HG03039 (cell line): ENCODE results near the gene CHRNB4.
"Not testable (repeated sequence)": the region's sequence is repeated elsewhere in the genome, so short reads cannot be mapped to it uniquely, and the experiment has no call there.

Experiments
- ATAC-seq: cut with Tn5 transposase; IDR thresholded peaks from one replicate; pipeline ENCODE4 v1.9.1; 2021; ENCODE audit warnings: mild to moderate bottlenecking, moderate library complexity; ENCODE audit not compliant: unreplicated experiment

Gene CHRNB4

DNA sequence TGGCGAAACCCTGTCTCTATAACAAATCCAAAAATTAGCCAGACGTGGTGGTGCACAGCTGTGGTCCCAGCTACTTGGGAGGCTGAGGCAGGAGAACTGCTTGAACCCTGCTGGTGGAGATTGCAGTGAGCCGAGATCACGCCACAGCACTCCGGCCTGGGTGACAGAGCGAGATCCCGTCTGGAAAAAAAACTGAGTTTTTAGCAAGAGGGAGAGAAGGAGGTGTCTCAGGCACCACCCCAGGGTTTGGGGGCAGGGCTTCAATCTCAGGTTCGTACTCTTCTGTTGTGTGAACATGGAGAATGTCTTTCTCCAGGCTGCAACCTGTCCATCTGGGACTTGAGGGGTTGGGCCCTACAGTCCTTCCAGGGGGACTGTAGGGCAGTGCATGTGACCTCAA, 22.9 kb downstream of the CHRNB4 start:
- ATAC-seq: no peak

GRCh38 chr15:78617516-78617915, 23.5 kb downstream of the CHRNB4 start:
- no peak for ATAC-seq

DNA sequence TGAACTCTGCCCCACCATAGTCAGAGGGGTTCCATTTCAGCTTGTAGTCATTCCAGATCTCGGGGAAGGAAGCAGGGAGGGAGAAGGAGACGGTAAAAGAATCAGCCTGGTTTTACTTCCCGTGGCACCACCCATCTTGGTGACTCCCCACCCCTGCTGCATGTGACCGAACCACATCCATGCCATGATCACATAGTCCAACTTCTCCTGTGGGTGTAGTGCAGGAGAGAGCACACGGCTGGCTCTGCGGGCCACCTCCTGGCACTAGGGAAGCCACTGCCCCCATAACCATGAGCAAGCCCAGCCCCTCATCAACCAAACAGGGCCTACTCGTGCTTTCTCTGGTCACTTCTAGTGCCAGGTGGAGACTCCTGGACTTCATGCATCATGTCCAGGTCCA, 23.9 kb downstream of the CHRNB4 start:
- no peak for ATAC-seq

- no peak for ATAC-seq
These were observed 24.5 kb downstream of the CHRNB4 start for GRCh38 chr15:78616506-78616905.

DNA sequence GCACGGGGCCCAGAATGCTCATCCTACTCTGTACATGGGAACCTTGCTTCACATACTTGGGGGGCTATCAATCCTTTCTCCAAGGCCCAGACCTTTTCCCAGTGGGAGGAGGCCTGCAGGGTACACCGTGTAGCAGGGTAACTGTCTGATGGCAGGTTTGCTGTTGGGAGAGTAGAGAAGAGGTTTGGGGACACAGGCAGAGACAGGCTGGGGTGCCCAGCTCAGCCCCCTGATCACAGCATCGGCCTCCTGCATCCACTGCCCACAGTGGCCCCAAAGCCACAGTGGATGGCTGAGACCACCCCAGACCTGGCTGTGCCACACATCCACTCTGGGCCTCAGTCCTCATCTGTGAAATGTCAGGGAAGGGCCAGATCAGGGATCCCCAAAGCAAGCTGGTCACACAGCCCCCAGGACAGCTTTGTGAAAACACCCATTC, 25.8 kb downstream of the CHRNB4 start:
- ATAC-seq: no peak

GRCh38 chr15:78614021-78614420, 27.0 kb downstream of the CHRNB4 start:
- no peak for ATAC-seq

DNA sequence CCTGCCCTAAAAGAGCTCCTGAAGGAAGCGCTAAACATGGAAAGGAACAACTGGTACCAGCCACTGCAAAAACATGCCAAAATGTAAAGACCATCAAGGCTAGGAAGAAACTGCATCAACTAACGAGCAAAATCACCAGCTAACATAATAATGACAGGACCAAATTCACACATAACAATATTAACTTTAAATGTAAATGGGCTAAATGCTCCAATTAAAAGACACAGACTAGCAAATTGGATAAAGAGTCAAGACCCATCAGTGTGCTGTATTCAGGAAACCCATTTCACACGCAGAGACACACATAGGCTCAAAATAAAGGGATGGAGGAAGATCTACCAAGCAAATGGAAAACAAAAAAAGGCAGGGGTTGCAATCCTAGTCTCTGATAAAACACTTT, 31.5 kb downstream of the CHRNB4 start:
- not testable (repeated sequence) for ATAC-seq

- no peak for ATAC-seq
These were observed 35.3 kb downstream of the CHRNB4 start for GRCh38 chr15:78605680-78606079.

DNA sequence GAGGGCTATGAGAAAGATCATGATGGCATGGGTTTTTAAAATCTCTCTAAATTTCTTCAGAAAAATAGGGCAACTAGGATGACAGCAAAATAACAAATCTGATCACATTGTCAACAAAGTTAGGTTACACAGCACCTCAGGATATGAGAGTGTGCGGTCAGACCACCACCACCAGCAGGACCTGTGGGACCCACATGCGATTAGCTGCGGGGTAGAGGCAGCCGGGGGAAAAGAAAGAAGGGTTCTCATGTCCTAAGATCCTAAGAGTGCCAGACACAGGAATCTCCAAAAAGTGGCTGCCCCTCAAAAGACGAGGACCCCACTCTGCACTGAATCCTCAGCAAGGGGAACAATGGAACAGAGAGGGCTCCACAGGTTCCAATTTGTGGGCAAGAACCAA, 35.8 kb downstream of the CHRNB4 start:
- ATAC-seq: no peak

DNA sequence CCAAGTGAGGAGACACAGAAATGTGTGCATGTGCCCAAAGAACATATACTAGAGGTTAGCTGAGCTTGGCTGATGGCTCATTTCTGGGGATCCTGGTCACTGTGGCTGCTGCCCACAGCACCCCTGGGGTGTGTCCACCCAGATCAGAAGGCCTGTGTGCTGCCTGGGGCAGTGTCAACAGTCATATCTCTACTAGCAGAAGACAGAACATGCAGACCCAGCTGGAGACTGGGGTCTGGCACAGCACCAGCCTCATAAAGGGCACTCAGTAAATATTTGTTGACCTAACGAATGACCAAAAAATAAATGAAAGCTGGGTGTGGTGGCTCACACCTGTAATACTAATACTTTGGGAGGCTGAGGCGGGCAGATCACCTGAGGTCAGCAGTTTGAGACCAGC, 36.6 kb downstream of the CHRNB4 start:
- no peak for ATAC-seq

GRCh38 chr15:78603467-78603866, 37.5 kb downstream of the CHRNB4 start:
- ATAC-seq: no peak

DNA sequence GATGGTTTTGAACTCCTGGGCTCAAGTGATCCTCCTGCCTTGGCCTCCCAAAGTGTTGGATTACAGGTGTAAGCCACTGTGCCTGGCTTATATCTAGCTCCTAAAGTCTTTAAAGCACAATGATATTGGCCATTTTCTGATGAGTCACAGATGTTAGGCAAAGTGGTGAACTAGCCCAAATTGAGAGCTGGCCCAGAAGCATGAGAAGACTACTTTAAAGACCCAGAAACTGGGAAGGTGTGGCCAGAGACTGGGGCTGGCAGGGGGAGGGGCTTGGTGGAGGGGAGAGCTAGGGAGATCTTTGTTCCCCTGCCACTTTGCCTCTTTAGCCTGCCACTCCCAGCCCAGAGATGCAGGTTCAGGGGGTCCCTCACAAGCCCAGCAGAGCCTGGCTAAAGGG, 41.8 kb downstream of the CHRNB4 start:
- no peak for ATAC-seq

DNA sequence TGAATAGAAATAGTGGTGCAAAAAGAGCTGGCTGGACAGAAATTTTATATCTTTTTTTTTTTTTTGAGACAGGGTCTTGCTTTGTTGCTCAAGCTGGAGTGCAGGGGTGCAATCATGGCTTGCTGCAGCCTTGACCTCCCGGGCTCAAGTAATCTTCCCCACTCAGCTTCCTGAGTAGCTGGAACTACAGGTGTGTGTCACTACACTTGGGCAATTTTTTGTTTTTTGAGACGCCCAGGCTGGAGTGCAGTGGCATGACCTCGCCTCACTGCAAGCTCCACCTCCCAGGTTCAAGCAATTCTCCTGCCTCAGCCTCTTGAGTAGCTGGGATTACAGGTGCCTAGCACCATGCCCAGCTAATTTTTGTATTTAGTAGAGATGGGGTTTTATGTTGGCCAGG, 42.7 kb downstream of the CHRNB4 start:
- ATAC-seq: no peak

GRCh38 chr15:78597583-78597982, 43.4 kb downstream of the CHRNB4 start:
- ATAC-seq: no peak

DNA sequence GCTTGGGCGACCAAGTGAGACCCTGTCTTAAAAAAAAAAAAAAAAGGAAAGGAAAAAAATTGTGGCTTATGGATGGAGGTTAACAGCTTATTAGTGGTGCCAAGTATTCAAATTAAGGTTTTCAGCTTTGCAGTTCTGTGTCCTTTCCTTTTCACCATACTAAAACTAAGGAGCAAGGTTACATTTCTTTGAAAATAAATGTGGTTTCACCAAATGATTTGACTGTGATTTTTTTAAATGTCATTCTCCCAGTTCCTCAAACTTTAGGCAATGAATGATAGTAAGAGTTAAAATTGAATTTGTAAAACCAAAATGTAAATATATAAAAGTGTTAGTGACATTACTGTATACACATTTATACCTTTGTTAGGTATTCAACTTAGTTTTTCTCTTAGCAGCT, 66.1 kb downstream of the CHRNB4 start:
- ATAC-seq: no peak
